GM21576 (cell line): ENCODE results near the gene CCDC142.
A peak's percentile ranks its signal among the peaks of the same experiment; 100 is the strongest.

Source experiments
- ATAC-seq: cut with Tn5 transposase; IDR thresholded peaks from one replicate; pipeline ENCODE4 v1.9.1; 2021; ENCODE audit warnings: mild to moderate bottlenecking, moderate library complexity; ENCODE audit not compliant: unreplicated experiment

The CCDC142 gene

GRCh38 chr2:74514368-74515270 is 31.8 kb upstream of the CCDC142 start, which contains the start of gene TLX2:
Gene TLX2, plus strand, starts transcription at chr2:74514450. Its CDS starts 357 bp downstream, at chr2:74514807.
- ATAC-seq = no peak

DNA sequence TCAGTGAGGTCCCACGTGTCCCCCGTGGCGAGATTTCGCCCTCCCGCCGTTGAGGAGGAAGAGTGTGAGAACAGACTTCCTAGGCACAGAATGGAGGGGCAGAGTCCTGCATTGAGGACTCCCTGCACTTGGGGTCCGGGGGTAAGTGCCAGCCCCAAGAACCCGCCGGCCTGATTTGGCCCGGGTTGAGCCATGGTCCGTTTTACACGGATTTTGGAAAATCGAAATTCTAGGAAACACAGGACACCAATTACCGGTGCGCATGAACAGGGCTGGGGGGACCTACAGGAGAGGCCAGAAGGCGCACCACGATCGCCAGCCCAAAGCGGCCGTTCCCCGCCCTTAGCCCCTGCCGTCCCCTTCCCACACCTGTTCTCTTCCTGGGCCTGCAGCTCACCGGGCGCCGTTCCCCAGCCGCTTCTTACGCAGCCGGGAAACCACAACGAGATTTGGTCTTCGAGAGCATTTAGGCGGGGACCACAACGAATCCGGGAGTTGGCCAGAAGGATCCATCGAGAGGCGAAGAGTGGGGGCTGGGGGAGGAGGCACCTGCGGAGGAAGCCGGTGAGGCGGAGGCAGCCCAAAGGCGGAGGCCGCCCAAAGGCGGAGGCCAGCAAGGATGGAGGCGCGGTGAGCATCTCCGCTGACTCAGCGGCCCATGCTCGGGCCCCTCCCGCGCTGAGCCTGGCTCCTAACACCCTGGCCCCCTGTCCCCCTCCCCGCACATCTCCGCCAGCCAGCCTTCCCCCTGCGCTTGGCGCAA is 31.0 kb upstream of the CCDC142 start:
- no peak for ATAC-seq

DNA sequence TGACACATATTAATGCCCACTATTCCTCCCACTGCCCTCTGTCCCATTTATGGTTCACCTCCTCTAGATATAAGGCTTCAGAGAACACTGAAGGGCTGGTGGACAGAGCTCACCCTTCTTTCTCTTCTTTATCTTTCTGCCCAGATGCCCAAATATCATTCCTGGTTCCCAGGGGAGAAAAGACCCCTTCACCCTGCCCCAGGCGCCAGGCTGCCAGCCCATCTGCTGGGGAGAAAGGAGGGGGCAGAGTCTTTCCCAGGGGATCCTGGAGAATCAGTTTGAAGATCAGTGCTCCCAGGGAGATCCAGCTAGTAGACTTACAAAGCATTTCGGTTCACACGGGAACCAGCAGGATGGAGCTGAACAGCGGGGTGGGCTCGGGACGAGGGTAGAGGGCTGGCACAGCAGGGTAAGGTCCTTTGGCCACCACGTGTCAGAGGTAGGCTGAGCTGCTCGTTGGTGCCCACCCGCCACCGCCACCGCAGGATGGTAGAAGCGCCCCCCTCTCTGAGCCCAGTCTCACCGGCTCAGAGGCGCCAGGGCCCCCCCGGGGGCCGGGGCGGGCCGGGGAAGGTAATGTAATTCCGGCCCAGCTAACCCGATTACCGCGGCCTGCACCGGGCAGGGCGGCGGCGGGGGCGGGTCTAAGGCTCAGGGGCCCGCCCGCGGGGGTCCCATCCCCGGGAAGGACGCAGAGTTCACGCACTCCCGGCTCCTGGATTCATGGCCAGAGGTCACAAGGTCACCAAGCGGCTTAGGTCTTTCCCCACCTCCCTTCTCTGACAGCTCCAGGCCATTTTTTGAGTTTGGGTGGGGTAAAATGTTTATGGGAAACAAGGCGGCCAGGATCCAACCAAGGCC is 30.2 kb upstream of the CCDC142 start:
- no peak for ATAC-seq

DNA sequence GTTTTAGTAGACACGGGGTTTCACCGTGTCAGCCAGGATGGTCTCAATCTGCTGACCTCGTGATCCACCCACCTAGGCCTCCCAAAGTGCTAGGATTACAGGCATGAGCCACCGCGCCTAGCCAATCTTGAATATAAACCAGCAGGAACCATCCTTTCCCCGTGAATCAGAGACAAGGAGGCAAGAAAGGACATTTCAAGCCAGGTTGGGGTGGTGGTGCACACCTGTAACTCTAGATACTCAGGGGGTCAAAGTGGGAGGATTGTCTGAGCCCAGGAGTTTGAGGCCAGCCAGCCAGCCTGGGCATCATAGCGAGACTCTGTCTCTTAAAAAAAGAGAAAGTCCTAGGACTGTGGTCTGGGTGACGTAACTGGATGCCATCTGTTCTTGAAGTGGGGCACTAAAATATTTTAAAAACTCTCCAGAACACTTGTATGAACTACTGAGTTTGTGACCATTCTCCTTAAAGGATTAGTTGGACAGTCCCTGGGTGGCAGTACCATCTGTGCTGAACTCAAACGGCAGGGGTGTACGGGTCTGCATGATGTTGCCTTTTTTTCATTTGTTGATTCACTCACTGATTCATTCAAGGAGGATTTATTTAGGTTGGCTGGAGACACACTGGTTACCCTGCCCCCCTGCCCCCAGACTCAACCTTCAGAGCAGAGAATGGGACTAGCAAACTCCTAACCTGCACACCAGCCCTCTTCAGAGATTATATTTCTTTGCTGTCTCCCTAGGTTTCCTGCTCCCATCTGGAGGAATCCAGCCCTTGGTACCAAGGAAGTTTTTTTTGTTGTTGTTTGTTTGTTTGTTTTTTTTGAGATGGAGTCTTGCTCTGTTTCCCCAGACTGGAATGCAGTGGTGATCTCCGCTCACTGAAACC is 28.5 kb upstream of the CCDC142 start:
- no peak for ATAC-seq

DNA sequence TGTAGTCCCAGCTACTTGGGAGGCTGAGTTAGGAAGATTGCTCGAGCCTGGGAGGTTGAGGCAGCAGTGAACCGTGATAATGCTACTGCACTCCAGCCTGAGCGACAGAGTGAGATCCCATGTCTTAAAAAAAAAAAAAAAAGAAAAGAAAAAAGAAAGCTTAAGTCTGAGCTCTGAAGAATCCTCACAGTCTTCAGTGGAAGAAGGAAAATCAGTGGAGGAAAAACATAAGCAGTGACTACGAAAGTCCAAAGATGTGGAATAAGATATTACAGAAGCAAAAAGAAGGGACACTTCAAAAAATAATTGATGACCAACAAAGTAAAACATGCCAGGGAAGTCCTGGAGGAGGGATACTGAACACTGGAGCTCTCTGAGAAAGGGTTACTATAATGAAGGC is 27.5 kb upstream of the CCDC142 start:
- ATAC-seq = no peak

DNA sequence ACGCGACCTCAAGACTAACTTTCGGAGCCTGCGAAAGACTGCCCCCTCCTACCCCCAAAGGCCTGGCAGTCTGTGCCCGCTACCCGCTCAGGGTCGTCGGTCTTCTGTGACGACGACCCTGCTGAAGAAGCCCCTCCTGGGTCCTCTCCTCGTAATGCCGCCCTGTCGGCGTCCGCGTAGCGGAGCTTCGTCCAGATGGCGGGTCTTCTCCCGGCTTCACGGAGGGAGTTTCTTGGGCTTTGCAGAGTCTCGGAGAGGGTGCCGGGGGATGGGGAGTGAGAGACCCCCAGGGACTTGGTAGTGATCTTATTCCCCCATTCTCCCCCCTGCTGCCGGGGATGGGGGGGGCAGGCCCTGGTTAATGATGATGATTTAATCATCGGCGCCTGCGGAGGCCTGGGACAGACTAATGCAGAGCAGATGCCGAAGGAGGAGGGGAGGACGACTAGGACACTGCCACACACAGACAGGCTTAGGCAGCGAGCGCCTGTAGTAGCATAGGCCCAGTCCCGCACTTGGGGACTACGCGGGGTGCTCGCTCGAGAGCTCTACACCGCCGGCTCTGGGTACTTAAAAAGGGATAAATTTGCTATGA is 25.2 kb upstream of the CCDC142 start:
- ATAC-seq = peak; percentile 12

DNA sequence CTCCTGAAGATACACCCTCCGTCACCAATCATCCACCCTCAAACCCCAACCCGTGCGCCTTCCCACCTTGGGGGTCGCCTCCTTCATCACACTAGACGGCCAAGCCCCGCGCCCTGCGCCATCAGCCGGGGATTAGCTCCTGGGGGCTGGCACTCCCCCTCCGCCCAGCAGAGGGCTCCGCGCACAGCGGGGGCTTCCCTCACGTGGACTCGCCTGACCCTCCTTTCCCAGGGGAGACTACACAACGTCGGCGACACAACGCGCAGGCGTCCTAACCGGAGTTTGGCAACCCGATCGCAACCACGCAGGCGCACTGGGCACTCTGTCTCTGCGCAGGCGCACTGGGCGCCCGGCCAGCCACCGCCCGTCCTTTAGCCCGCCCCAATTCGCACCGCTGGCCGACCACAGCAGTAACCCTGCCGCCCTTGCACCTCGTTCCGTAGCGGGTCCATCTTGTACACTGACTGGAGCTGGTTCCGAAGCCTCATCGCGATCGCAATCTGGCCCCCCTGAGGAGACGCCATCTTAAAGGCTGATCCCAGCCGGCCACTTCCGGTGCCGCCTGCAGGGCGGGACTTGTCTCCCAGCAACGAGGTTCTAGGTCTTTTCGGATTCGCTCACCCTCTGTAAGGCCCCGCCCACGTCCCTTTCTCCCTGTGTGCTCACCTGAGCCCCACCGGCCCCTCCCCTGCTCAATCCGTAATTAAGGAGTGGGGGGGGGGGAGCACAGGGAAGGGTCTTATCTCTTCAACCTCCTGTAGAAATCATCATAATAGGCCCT is 24.5 kb upstream of the CCDC142 start, which contains the start of gene PCGF1:
PCGF1 (minus strand) TSS at position 551 of the 781 bp plus-strand sequence; CDS start at position 524, 27 bp downstream.
- peak; percentile 85 for ATAC-seq

GRCh38 chr2:74505448-74506246 is 22.8 kb upstream of the CCDC142 start:
- no peak for ATAC-seq

DNA sequence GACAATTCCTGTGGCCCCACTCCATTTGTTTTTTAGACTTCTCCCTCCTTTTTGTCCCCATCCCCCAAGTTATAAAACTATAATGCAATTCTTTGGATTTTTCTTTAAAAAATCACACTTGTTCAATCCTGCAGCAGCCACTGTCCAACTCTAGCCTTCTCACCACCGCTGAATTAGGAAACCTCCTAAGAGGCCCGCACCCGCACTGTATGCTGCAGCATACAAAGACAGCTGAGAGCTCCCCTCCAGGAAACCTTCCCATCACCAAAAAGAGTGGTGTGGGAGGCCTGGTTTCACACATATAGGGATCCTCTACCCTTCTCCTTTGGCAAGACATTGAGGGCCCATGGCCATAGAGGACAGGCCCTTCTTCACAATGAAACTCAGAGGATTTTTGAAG is 21.8 kb upstream of the CCDC142 start:
- no peak for ATAC-seq

DNA sequence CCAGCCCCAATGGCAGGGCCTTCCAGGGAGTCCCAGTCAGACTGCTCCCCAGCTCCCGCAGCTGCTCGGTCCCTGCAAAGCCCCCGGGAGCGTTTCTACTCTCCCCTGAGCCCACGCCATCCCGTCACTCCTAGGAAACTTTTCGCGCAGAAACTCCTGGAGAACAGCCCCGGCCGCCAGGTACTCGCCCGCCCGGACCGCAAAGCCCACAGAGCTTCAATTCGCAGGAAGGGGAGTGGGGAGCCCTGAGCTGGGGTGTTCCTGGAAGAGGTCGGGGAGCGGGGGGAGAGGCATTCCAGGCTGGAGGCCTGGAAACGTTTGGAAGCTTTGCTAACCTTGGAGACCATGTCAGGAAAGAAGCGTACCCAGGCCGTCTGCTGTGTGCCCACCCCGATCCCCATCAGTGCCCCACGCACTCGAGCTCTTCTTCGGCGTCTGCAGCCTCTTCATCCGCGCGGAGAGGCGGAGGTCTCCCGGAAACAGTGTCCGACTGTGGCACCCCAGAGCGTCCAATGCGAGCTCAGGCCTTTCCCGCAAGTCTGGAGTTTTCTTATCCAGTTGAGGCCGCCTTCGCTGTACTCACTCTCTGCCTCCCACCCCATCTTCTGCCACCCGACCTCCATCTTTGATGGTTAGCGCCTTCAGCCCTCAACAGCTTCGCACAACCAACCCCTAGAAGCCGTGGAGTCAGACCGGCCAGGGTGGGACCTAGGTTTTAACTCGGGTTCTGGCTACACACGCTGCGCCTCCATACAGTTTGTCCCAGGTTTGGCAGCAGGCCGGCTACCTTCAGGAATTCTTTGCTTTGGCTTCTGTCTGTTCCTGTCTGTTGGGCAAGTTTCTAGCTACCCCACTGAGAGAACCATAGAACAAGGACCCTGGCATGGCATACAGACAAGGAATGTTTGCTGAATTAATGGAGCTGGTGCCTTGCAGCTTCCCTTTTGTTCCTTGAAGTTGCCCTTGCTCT is 21.0 kb upstream of the CCDC142 start:
- ATAC-seq = no peak

- no peak for ATAC-seq
Observed at GRCh38 chr2:74502720-74503505, 20.1 kb upstream of the CCDC142 start.

DNA sequence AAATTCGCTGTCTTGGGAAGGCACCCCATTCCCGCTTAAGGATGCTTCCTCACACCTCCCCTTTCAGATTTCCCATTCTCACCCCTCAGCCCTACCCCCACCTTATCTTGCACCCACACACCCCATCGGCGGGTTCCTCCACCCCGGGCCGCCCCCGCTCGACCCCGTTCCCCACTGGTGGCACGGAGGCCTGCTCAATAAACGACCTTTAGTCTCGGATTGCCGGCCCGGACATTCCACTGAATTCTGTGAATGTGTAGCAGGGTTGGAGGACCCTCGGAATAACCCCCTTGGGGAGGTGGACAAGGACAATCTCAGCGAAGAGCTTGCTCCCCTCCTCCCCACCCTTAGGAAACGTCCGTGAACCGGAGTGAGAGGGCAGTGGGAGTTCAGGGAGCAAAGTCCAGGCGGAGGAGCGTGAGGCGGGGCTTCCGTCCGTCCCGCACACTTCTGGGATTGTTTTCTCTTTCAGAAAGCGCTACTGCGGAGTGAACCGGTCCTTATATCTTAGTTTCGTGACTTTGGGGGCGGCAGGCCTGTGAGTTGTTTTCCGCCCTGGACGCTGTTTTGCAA is 19.4 kb upstream of the CCDC142 start:
- ATAC-seq = no peak

GRCh38 chr2:74501335-74502071 is 18.7 kb upstream of the CCDC142 start:
- no peak for ATAC-seq

- ATAC-seq = no peak
Observed at GRCh38 chr2:74500578-74500946, 17.8 kb upstream of the CCDC142 start.
